HG03354 (cell line): ENCODE data around the gene LETM1.

ENCODE experiments used
- ATAC-seq: cut with Tn5 transposase; IDR thresholded peaks from one replicate; pipeline ENCODE4 v1.9.1; 2021; ENCODE audit warnings: mild to moderate bottlenecking; ENCODE audit not compliant: unreplicated experiment, poor library complexity, severe bottlenecking

LETM1 gene

GRCh38 chr4:1770245-1770644 is 85.7 kb downstream of the LETM1 start:
- ATAC-seq = no peak

- ATAC-seq = no peak
Measured at GRCh38 chr4:1769692-1770091, 86.3 kb downstream of the LETM1 start.

DNA sequence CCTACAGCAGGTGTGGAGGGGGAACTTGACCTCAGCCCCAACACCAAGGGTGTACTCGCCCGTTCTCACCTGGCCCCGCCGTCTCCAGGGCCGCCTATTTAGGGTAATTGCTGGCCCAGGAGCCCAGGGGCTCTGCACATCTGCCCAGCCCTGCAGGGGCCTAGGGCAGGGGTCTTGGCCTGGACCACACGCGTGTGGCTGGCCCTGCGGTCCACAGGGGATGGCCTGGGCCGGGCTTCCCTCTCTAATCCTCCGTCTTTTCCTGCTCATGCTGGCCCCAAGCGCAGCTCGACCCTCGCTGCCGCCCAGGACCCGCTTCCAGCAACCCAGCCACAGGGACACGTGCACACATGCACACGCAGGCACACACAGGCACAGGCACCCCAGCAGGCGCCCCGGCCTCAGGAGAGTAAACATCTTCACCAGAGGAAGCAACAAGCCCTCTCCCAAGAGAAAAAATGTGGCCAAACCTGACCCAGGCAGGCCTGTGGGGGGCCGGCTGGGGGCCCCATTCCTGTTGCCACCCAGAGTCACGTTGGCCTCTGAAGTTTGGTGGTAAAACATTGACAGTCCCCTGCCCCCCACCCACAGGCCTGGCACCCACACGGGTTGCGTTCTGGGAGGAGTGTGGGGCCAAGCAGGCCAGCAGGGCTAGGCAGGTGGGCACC is 87.5 kb downstream of the LETM1 start:
- no peak for ATAC-seq

- ATAC-seq = no peak
Measured at GRCh38 chr4:1767770-1768366, 88.1 kb downstream of the LETM1 start.

GRCh38 chr4:1767061-1767769 is 88.7 kb downstream of the LETM1 start:
- ATAC-seq = no peak

DNA sequence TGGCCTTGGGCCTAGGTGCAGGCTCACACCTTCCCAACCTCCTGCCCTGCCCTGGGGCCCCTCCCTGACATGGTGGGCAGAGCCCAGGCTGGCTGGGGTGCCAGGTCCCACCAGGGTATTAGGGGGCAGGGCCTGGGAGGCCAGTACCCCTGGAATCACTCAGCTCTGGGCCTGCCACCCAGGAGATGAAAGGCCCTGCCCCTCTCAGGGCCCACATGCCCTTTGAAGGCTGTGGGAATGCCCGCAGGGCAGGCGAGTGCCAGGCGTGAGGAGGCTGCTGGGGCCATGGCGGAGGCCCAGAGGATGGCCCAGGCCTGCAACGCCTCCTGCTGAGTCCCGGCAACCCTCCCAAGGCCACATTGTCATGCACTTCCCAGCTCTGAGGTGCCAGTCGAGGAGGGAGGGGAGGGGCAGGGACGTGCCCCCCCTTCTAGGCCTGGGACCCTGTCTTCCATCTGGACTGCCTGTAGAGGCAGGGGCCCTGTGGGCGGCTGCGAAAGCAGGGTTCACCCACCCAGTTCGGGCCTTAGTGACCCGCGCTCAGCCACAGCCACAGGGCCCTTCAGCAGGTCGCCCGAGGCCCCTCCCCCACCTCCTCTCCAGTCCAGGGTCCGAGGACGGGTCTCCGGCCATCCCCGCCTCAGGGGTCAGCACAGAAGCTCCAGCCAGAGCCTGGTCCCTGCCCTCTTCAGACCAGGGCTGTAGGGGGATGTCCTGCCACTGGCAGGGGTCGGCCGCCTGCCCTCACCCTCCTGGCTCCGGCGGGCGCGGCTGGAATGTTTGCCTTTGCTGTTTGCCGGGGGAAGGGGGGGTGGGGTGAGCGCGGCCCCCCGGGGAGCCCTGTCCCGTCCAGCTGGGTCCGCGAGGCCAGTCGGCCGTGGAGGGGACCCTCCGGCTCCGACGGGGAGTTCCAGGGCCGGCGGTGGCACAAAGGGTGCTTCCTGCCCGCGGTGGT is 89.6 kb downstream of the LETM1 start:
- no peak for ATAC-seq

GRCh38 chr4:1765409-1766072 is 90.4 kb downstream of the LETM1 start:
- no peak for ATAC-seq

- no peak for ATAC-seq
Measured at GRCh38 chr4:1764670-1765069, 91.3 kb downstream of the LETM1 start.

GRCh38 chr4:1763550-1764080 is 92.3 kb downstream of the LETM1 start:
- ATAC-seq = no peak

- ATAC-seq = no peak
Measured at GRCh38 chr4:1763070-1763549, 92.8 kb downstream of the LETM1 start.

DNA sequence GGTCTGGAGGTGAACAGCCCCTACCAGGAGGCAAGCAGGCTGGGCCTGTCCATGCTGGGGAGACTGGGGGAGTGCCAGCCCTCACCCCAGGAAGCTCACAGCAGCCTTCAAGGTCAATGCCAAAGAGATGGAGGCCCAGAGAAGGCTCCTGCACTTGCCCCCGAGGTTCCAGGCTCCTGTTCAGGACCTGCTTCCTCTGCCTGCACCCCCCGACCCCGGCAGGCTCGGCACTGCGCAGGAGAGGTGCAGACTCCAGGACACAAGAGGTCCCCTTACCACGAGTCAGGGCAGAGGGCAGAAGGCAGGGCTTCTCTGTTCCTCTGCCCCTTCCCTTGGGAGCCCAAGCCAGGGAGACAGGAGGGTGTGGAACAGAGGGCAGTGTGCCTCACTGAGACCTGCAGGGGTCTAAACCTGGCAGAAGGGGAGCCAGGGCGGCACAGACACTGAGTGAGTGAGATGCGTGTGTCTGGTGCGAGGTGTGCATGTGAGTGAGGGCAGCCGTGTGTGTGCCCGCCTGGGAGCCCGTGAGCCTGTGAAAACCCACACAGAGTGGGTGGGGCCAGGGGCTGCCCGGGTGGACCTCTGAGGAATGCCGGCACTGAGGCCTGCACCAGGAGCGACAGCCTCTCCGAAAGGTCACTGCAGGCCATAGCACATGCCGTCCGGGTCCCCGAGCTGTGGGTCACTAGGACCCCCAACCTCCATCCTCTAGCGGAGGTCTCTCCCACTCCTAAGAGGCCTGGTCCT is 93.5 kb downstream of the LETM1 start:
- ATAC-seq = no peak
